Prostate gland (tissue), 2 donors: ENCODE results near the gene TUBGCP3.
"Not testable (repeated sequence)": the region's sequence is repeated elsewhere in the genome, so short reads cannot be mapped to it uniquely, and the experiment has no call there.

Experiments used
- CTCF ChIP-seq, 4 experiments: fragments of 200-600 bp in 2 of 4; fragments of 450-650 bp in 2 of 4; sonication (generic) in 2 of 4; IDR thresholded peaks; 1 replicate in 3 of 4; 2 replicates in 1 of 4; pipeline ENCODE4 v1.5.1; 2016 to 2019; ENCODE audit warnings: antibody characterized with exemption in 4 of 4, mild to moderate bottlenecking in 2 of 4, moderate library complexity in 2 of 4
- POLR2A ChIP-seq: fragments of 450-650 bp; IDR thresholded peaks from one replicate; pipeline ENCODE4 v1.6.1; 2016; ENCODE audit warnings: antibody characterized with exemption, mild to moderate bottlenecking
- POLR2AphosphoS5 ChIP-seq: sonication (generic); formaldehyde crosslinking; IDR thresholded peaks from one replicate; pipeline ENCODE4 v1.6.1; 2017; ENCODE audit warnings: antibody characterized with exemption

DNA sequence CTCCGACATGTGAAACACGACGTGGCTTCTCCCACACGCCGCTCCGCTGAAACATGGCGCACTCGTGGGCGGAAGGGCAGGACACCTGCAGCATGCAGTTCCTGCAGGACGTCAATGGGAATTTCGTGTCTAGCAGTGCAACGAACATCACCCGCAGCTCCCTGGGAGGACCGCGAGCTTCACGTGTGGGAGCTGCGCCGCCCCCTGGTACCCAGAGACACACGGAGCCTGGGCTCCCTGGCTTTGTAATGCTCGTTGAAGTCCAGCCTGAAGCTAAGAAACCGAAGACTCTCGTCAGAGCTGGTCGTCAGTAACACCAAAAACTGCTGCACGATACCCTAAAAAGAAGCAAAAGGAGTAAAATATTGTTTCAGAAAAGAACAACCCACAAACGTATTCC, 102.1 kb downstream of the TUBGCP3 start:
- not testable (repeated sequence) for TF ChIP-seq CTCF (IDR thresholded peaks at IDR 0.05); POLR2A; POLR2AphosphoS5
